Glutamatergic neuron (in vitro differentiated cells): ENCODE results near the gene SAXO2. TPM values are rescaled to one million over a fixed set of nuclear protein-coding genes. Genes with fewer than 3 reads are reported as not detected.
"Not testable (repeated sequence)": the region's sequence is repeated elsewhere in the genome, so short reads cannot be mapped to it uniquely, and the experiment has no call there.

Source experiments
- DNase-seq: peaks from one replicate; pipeline ENCODE4 v3.0.0; 2022
- H3K27ac Mint-ChIP-seq: one replicate; pipeline ENCODE4 v1.8.0; 2020; ENCODE audit warnings: mild to moderate bottlenecking, mixed read lengths, inconsistent platforms; ENCODE audit not compliant: unreplicated experiment
- H3K27me3 Mint-ChIP-seq: one replicate; pipeline ENCODE4 v1.8.0; 2020; ENCODE audit warnings: mild to moderate bottlenecking, moderate library complexity, mixed read lengths, inconsistent platforms; ENCODE audit not compliant: unreplicated experiment
- H3K36me3 Mint-ChIP-seq: one replicate; pipeline ENCODE4 v1.8.0; 2020; ENCODE audit warnings: mild to moderate bottlenecking, mixed read lengths, inconsistent platforms; ENCODE audit not compliant: unreplicated experiment
- H3K4me1 Mint-ChIP-seq: one replicate; pipeline ENCODE4 v1.8.0; 2020; ENCODE audit warnings: mild to moderate bottlenecking, low read depth, mixed read lengths, inconsistent platforms; ENCODE audit not compliant: unreplicated experiment
- H3K4me3 Mint-ChIP-seq: one replicate; pipeline ENCODE4 v1.8.0; 2020; ENCODE audit warnings: mild to moderate bottlenecking, mixed read lengths, inconsistent platforms; ENCODE audit not compliant: unreplicated experiment
- H3K9me3 Mint-ChIP-seq: one replicate; pipeline ENCODE4 v1.8.0; 2020; ENCODE audit warnings: mild to moderate bottlenecking, moderate library complexity, mixed read lengths, inconsistent platforms; ENCODE audit not compliant: unreplicated experiment
- total RNA-seq: library from RNA; stranded (reverse); fragmentation: NEBNext Ultra II Directional; extraction: Animal tissue kit (Norgen Biotek cat#: 25700); gene quantifications from one replicate; pipeline ENCODE4 v1.2.1, GENCODE V29; 2021; ENCODE audit not compliant: unreplicated experiment

Gene SAXO2
- total RNA-seq, 1 donor from 2014 or later = 0.20 TPM

- DNase-seq, H3K36me3 Mint-ChIP-seq, H3K4me1 Mint-ChIP-seq, H3K4me3 Mint-ChIP-seq, H3K9me3 Mint-ChIP-seq, H3K27ac Mint-ChIP-seq, H3K27me3 Mint-ChIP-seq: not testable (repeated sequence)
Observed at GRCh38 chr15:82331576-82332304, 69.1 kb downstream of the SAXO2 start.

GRCh38 chr15:82332711-82333602 is 70.3 kb downstream of the SAXO2 start:
- not testable (repeated sequence) for H3K27me3 Mint-ChIP-seq, H3K4me3 Mint-ChIP-seq, H3K27ac Mint-ChIP-seq, H3K4me1 Mint-ChIP-seq, H3K36me3 Mint-ChIP-seq, H3K9me3 Mint-ChIP-seq, DNase-seq

- not testable (repeated sequence) for H3K27me3 Mint-ChIP-seq, DNase-seq, H3K27ac Mint-ChIP-seq, H3K4me3 Mint-ChIP-seq, H3K36me3 Mint-ChIP-seq, H3K9me3 Mint-ChIP-seq, H3K4me1 Mint-ChIP-seq
Observed at GRCh38 chr15:82333603-82334553, 71.3 kb downstream of the SAXO2 start.

Other genes starting within 250 kb of the SAXO2 start
- gene MEX3B, start 216.8 kb upstream of the SAXO2 start, total RNA-seq = 96.2 TPM
- gene EFL1, start 84 bp upstream of the SAXO2 start, total RNA-seq = 17.2 TPM
- gene GOLGA6L10, start 86.7 kb downstream of the SAXO2 start, total RNA-seq = 0.96 TPM
- gene GOLGA6L9, start 167.0 kb downstream of the SAXO2 start, total RNA-seq = 17.5 TPM